ENCODE results near the gene EPHB3.

Gene EPHB3

DNA sequence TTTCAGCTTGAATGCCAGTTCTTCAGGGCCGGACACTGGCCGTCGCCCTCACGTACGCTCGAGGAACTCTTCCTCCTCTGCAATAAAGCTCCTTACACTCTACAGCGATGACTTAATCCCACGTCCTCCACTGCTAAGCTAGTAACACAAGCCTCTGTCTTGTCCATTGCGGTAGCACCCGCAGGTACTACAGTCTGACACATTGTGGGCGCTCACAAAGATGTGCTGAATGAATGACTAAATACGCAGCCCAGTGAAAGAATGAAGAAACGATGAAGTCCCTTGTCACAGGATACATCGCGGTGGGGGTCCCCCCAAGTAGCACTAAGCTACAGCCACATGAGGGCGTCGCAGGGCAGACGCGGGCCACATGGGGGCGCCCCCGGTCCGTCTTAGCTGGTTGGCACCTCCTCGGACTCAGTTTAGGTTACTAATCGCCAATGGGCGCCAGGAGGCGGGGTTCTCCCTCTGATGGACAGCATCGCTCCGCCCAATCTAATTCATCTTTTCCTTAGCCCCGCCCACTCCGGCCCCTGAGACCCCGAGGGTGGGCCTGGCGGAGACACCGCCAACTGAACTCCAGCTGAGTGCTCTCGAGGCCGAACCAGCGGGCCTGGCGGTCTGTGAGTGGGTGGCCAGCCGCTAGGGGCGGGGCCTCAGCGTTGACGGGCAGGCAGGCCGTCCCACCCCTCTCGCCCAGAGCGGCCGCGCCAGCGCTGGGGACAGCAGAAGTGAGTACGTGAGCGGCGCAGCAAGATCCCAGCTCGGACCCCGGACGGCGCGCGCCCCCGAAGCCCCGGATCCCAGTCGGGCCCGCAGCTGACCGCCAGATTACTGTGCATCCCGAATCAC, at the start of gene EPHB3:
EPHB3 (plus strand) TSS at position 725 of the 852 bp plus-strand sequence. CDS start 451 bp downstream, outside the sequence.
- peak; percentile 86 for DNase-seq (ENCODE audit: low read depth, low spot score)

DNA sequence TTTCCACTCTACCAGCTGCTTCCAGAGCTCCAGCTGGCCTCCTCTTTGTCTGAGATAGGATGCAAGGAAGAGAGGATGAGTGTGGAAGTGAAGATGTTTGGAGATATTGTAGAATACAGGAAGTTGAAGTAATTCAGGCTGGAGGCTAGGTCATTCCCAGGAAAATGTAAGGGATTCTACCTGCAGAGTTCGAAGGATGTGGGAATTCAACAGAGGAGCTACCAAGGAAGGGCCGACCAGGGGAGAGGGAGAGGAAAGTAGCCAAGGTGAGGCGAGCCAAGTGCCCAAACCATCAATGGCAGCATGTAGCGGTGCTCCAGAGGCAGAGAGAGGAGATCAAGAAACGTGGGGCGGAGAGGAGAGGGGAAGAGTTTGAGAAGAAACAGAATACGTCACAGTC, 49.0 kb upstream of the EPHB3 start:
- DNase-seq (ENCODE audit: low read depth, low spot score): no peak

DNA sequence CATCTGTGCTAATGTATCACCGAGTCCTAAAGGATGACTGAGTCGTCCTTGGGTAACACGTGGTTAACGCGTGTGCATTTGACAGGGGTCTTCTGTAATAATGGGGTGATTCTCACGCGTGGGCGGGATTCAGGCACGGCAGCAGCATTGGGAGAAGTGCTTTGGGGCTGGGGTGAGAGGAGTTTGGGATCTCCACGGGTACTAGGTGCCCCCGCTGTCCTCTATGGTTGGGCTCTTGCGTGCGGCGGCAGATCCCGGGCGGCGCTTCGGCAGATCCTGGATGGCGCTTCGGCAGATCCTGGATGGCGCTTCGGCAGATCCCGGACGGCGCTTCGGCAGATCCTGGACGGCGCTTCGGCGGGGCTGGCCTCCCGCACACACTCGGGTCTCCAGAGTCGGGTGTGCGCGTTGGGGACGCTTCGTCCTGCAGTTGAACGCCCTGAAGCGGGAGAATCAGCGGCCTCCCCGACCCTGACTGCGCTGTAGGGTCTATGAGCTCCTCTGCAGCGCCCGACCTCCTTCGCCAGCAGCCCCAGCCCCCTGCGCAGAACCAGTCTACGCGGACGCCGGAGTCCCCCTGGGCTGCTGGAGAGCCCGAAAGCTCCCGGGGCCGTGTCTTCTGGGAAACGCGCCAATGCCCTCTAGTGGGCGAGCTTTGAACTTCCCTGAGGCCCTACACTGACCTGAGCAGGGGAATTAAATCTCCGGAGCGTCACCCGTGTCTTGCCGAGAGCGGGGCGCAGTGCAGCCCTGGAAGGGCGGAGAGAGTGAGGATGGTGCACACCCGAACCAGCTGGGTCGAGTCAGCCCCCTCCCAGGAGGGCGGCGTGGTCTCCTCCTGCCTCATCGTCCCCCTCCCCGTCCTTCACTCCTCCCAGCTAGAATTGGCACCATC, 48.1 kb upstream of the EPHB3 start:
- DNase-seq (ENCODE audit: low read depth, low spot score): peak; percentile 60

DNA sequence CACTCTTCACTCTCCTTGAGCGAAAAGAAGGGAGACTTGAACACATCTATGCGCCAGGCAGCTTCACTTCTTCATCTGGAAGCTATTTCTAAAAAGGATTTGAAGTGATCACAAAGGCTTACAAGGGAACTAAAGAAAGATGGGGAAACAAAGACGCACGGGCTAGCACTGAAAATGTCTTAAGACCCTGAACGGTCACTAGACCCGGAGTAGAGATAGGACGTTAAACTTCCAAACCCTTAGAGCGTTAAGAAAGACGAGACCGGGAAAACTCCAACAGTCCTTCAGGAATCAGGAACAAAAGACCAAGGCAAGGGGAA, 47.5 kb upstream of the EPHB3 start:
- DNase-seq (ENCODE audit: low read depth, low spot score): no peak

DNA sequence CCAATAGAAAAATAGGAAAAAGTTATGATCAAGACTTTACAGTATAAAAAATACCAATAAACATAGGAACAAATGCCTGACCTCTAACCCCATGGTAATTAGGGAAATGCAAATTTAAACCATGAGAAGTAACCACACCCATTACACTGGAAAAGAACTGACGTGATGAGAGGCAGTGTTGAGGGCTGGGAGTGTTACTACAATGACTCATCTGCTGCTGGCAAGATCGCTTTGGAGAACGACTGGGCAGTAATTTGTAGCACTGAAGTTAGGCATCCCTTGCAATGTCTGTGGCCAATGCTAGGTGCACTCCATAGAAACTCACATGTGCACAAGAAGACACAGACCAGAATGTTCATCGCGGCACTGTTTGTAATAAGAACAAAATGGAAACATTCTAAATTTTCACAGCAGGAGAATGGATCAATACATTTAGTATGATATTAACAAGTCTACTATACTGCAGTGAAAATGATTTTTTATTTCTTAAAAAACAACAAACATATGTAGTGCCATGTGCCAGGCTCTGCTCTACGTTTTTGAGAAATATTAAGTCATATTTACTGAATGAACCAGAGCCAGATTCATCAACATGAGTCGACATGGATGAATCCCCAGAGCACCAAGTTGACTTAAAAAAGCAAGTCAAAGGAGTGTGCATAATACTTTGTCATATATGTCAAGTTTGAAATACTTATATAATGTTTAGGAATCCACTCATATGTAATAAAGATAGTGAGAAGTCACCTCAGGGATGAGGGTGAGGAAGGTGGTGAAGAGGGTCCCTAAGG, 37.6 kb upstream of the EPHB3 start:
- DNase-seq (ENCODE audit: low read depth, low spot score): no peak

DNA sequence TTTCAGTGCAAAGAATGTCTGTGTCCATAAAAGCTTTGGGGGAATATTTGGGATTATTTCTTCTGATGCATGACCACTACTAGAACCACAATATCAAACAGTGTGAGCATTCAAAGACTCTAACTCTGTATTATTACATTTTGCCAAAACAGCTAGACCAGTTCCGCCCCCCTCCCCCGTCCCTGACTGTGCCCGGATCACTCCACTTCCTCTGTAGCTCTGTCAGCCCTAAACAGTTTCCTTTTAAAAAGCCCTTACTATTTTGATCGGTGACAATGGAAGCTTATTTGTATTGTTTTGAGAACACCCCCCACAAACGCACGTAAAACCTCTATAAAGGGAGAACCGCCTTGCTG, 36.6 kb upstream of the EPHB3 start:
- no peak for DNase-seq (ENCODE audit: low read depth, low spot score)

DNA sequence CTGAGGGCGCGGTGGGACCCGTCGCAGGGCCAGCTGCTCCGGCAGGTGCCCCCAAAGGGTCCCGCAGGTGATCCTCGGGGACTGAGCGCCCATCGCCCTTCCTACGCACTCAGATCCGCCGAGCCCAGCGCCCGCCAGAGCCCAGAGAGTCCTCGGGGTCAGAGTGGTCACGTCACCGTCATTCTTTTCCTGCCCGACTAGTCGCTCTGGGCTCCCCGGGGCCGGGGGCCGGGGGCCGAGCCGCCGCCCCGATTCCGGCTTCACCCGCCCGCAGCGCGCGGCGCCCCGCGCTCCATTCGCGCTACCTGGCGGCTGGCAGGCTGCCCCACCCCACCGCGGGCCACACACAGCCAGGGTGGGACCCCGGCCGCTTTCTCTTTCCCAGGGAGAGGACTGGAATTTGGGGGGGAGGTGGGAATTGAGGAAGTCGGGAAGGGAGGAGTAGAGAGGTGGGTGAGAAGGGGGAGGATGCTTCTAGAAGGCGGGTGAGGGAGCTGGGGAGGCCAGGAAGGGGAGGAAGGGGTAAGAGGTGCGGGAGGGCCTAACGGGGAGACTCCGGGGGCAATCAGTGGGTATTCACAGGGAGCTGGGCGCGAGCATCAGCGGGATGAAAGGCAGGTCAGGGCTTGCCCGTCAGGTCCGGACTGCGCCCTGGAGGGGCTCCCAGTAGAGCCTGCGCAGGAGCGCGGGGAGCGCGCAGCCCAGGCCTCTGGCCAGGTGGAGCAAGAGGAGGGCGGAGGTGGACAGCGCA, 36.1 kb upstream of the EPHB3 start:
- no peak for DNase-seq (ENCODE audit: low read depth, low spot score)

DNA sequence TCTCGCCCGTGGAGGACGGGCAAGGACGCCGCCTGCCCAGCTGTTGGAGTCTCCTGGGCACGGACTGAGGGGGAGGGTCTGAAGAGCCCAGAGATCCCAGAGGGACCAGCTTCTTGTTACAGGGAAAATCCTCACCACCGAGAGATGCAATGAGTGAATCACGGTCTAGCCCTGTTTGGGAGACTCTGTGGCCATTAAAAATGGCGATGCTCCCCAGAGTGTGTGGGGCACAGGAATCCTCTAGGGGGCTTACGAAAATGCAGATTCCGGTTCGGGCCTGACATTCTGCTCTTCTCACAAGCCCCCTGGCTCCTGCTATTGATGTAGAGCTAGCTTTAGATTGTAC, 35.5 kb upstream of the EPHB3 start:
- no peak for DNase-seq (ENCODE audit: low read depth, low spot score)

DNA sequence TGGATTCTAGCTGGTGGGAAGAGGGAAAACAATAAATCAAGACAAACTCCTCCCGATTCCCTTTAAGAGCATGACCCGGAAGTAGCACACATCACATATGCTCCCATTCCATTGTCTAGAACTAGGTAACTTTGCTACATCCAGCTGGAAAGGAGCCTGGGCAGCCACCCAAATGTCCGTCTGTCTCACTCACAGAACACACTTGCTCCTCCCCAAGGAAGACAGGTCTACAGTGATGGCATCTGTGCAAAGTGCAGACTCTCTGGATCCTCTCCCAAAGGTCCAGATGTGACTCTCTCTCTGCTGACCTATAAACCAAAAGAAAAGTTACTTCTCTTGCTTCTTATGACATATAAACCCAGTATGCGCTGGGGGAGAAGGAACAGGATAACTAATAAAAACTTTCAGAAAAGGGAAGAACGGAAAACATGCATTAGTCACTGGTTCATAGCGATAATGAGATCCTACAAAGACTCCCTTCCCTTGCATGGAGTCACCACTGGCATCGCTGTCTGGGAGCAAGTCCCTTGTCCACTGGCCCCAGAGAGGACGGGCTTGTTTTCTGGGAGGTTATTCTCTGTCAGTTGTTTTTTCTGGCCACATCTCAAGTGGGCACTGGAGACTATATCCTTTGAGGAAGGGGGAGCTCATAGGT, 29.8 kb upstream of the EPHB3 start:
- DNase-seq (ENCODE audit: low read depth, low spot score): no peak

DNA sequence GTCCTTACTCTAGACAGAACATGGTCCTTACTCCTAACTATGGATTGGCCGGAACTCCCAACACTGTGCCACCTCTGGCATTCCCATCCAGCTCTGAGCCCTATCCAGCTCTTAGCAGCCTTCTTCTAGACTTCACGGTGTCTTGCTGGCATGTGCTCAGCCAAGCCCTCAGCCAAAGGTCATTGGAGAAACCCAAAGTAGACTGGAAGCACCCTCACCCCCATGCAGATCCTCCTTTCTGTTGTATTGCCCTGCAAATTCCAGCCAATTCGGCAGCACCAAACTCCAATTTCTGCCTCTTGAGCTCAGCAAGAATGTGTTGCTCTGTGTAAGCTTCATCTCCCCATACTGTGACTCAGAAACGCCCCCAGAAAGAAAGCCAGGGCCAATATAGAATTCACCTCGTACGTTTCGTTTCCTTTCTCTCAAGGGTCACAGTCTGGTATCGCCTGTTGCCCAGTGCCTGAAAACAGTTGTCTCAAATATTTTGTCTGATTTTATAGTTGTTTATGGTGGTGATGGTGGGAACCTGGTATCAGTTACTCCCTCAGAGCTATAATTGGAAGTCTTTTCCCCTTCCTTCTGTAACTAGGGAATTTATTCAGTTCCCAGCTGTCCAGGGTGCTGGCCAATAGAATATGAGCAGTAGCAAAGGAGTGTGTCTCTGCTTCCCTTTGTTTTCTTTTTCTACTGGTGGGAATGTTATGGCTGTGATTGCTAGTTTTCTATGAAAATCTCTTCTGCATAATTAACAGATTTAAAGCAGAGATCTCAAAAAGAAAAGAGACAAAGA, 28.4 kb upstream of the EPHB3 start:
- no peak for DNase-seq (ENCODE audit: low read depth, low spot score)

DNA sequence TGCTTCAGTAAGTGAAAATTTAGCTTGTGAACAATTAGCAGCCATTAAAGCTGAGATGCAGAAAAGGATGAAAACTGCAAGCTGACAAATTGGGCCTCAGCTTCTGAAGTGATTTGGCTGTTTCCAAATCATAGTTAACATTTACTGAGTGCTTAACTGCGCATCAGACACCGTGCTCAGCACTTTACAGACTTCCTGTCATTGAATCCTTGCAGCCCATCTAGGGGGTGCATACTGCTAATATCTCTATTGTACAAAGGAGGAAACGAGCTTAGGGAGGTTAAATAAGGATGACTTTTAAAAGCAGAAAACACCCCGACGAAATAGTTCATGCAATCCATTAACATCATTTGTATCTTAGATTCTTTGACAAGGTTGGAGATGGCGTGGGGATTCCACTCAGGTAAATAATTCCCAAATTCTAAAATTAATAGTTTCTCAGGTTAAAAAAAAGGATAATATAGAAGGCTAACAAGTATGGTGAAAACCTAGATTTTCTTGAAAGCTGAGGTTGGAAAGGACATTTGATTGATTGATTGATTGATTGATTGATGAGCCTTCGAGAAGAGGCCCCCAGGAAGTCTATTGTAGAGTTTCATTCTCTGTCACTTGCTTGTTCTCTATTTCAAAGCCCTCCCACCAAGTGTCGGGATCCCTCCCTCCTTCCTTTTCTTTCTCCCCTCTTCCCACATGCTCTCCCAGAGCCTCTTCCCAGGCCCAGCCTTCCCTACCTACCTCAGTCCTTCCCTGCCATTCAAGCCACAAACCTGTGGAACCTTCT, 23.5 kb upstream of the EPHB3 start:
- no peak for DNase-seq (ENCODE audit: low read depth, low spot score)

DNA sequence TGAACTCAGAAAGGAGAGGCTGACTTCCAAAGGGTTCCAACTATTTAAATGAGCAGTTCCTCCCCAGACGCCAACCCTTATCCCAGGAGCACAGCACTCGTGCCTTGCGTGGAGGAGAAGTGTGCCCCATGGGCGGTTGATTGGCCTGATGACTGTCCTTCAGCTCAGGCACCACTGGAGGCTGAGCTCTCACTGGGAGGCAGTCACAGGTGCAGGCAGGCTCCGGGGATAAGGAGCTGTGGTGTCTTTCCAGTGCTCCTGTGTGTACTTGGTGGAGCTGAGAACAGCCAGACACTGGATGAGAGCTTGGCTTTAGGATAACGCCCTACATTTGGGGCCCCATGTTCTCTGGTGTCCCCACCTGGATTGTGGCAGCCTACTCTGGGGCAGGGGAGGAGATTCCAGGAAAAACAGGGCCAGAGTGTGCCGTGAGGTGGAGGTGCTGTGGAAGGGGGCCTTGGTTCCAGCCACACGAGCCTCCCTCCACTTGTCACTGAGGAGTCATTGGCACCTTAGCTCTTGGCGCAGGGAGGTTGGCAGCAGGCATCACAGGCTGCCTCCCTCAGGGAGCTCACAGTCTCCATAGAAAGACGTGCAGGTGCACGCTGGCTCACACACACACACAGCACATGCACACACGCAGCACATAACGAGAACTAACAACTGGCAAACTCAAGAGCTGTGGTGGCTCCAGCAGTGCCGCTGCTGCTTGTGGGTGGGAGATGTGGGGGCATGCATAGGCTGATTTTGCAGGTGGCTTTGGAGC, 22.7 kb upstream of the EPHB3 start:
- DNase-seq (ENCODE audit: low read depth, low spot score): no peak

DNA sequence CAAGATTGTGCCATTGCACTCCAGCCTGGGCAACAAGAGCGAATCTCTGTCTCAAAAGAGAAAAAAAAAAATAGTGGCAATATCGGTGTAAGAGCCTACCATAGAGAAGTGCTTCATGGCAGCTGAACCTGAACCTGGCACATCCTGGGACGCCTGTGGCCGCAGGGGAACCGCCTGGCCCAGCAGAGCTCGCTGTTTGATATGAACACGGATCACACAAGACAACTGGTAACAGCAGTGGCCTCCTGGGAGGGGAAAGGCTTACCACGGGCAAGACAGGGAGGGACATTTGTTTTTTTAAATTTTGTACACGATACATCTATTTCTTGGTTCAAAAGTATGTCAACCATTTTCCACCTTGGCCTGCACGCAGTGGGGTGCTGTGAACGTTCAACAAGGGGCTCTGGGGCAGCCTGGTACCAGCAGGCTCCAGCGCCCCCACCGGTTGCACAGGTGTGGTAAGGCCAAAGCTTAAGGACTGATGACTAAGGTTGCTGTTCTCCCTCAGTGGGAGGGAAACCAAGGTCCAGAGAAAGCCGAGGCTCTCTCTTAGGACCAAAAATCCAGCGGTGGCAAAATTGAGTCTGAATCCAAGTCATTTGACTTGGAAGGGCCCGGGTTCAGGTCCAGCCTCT, 21.7 kb upstream of the EPHB3 start:
- no peak for DNase-seq (ENCODE audit: low read depth, low spot score)

DNA sequence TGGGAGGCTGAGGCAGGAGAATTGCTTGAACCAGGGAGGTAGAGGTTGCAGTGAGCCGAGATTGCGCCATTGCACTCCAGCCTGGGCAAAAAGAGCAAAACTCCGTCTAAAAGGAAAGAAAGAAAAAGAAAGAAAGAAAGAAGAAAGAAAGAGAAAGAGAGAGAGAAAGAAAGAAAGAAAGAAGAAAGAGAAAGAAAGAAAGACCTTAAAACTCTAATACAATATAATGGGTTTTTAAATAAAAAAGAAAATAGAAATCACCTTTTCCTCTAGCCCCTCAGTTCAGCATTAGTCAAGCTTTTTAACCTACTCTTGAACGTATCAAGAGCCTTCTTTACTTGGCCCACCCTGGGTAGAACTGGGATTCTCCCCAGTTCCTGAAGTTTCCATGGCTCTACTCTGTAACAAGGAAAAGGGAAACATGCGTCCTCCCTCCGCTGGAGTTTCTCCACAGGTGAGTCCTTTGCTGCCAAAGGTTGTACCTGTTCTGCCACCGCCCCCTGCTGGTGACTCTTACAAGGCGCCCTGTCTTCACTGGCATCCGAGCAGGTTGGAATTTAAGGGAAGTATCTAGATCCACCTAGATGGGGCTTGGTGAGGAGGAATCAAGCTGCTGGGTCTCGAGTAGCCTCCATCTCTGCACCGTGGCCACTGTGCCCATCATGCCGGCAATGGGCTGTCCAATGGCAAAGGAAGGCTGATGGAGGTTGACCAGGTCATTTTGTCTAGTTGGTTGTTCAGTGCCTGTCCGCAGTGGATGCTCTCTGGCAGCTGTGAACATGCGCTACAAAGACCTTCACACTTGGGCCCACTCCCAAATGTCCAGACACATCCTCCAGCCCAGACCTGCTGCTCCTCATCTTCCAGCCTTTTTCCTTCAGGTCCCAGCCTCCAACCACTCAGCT, 20.6 kb upstream of the EPHB3 start:
- peak; percentile 51 for DNase-seq (ENCODE audit: low read depth, low spot score)

DNA sequence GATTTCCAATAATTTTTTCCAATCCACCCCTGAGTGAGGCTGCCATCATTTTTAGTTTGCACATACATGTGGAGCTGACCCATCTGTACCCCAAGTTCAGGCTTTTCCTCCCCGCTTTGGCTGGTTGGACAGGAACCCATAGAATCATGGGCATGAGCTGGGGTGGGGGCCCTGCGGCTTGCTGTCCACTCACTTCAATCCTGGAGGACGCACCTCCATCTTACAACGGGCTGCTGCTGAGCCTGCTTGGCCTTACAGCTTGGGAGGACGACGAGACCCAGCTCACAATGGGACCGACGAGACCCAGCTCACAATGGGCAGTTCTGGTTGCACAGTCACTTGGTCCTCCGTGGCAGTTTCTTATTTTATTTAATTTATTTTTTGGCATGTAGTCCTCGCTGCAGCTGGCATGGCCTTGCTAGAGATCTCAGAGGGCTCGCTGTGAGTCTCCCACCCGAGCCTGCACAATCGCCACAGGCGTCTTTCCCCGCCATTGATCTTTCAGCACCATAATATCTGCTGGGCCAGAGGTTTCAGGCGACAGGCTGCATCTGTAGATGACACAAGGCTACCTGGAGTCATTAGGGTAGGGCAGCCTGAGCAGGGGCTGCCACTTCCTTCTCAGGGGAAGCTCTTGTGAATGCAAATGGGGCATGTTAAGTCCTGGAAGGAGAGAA, 19.6 kb upstream of the EPHB3 start:
- DNase-seq (ENCODE audit: low read depth, low spot score): no peak

DNA sequence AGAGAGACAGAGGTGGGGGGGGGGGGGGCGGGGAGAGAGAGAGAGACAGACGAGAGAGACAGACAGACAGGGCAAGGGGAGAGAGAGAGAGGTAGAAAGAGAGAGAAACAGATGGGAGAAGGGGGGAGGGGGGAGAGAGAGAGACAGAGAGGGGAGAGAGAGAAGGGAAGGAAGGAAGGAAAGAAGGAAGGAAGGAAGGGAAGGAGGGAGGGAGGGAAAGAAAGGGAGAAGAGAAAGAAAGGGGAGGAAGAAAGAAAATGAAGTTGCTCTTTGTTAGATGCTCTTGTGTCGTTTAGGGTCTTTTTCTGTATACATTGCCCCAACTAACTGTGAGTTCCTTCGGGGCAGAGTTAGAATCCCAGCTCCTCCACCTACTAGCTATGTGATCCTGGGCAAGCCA, 19.0 kb upstream of the EPHB3 start:
- no peak for DNase-seq (ENCODE audit: low read depth, low spot score)

DNA sequence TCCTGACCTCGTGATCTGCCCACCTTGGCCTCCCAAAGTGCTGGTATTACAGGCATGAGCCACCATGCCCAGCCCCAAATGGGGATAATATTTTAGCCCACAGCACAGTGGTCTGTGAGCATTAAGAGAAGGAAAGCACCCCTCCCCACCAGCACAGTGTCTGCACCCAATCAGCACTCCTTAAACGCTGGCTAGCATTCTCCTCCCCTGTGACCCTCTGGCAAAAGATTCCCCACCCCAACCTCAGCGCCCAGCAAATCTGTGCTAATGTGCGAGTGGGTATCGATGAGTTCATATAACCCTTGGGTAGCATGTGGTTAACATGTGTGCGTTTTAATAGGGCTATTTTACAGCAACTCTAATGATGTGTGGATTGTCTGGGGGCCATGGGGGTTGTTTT, 18.3 kb upstream of the EPHB3 start:
- DNase-seq (ENCODE audit: low read depth, low spot score): no peak
